ENCODE measurements around the gene IL18BP. TPM values are rescaled to one million over a fixed set of nuclear protein-coding genes. Genes with fewer than 3 reads are reported as not detected.

The IL18BP gene
- total and polyA plus RNA-seq, 2 donors, result 2.0 to 10.8 TPM

DNA sequence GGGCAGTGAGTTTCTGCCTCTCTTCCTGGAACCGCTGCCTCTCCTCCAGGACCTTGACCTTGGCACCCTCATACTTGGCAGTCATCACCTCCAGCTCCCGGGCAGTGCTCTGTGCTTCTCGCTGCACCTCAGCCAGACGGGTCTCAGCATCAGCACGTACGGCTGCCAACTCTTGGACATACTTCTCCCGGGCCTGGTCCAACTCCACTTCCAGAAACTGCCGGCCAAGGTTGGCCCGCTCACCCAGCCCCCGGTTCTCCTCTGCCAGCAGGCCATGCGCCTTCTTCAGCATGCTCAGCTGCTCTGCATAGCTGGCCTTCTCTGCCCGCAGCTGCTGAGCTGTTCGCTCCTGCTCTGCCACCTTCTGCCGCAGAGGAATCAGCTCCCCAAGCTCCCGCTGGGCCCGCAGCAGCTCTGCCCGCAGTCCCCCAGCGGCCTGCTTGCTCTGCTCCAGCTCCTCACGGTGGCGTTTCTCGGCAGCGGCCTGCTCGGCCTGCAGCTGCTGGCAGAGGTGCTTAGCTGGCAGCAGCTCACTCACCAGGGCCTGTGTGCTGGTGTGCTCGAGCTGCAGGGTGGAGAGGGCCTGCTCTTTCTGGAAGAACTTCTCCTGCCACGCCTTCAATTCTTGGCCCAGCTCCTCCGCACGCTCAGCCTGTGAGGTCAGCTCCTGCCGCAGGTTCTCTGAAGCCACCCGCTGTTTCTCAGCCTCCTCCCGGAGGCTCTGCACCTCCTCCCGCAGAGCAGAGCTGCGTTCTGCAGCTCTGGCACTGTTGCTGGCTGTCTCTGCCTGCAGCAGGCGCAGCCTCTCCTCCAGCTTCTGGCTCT, 14.4 kb downstream of the IL18BP start:
- no peaks in the 10 kb centered on the region for H3K27me3 ChIP-seq (ENCODE audit: control insufficient read depth in 2 of 2, insufficient read depth in 1 of 2, low read length in 1 of 2)
- DNase-seq (ENCODE audit: low read depth in 6 of 9, low spot score in 9 of 9), result no peak
- no peak overlapping the region for H3K27ac ChIP-seq (ENCODE audit: low read depth in 1 of 2, low read length in 1 of 2)
- H3K4me3 ChIP-seq (ENCODE audit: low read length in 2 of 2), result no peak overlapping the region
- H3K4me1 ChIP-seq (ENCODE audit: control insufficient read depth in 2 of 2, insufficient read depth in 2 of 2, low read length in 2 of 2), result no peaks in the 10 kb centered on the region
- peaks cover 97 to 100% of the 10 kb centered on the region in 2 donors for H3K36me3 ChIP-seq (ENCODE audit: control insufficient read depth in 2 of 2, insufficient read depth in 2 of 2, low read length in 1 of 2)
- no peaks in the 10 kb centered on the region for H3K9me3 ChIP-seq (ENCODE audit: control insufficient read depth in 2 of 2, insufficient read depth in 1 of 2, low read length in 1 of 2)
- WGBS, result 94% methylated on average over 33 of the region's 33 CpGs

DNA sequence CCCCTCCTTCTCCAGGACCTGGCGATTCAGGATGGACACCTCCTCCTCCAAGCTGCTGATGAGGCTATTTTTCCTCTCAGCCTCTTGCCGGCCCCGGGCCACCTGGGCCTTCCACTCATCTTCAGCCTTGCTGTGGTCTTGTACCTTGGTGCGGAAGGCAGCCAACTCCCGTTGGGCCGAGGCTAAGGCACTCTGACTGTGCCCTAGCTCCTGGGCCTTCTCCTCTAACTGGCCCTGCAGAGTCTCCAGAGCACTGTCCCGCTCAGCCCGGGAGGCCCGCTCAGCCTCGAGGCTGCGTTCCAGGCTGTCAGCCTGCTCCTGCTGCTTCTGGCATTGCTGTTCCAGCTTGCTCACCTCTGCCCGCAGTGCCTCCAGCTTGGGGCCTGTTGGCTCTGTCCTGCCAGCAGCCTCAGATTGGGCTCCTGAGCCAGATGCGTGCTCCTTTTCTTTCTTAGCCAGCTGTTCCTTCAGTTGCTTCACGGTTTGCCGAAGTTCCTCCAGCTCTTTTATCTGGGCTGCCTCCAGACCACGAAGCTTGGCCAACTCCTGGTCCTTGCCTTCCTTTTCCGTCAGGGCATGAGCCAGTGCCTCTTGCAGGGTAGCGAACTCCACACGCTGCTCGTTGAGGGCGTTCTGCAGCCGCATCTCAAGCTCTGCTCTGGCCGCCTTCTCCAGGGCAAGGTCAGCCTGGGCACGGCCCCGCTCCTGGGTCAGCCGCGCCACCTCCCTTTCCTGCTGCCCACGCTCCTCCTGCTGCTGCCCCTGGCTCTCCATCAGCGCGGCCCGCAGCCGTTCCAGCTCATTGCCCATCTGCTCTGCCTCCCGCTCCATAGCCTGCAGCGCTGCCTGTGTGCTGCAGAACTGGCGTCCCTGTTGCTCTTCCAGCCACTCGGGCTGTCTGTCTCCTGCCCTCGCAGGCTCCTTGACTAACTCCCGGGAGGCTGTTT, 15.3 kb downstream of the IL18BP start:
- Histone ChIP-seq H3K27me3 (ENCODE audit: control insufficient read depth in 2 of 2, insufficient read depth in 1 of 2, low read length in 1 of 2) (no peaks in the 10 kb centered on the region), H3K27ac (ENCODE audit: low read depth in 1 of 2, low read length in 1 of 2) (no peak overlapping the region), H3K4me3 (ENCODE audit: low read length in 2 of 2) (no peak overlapping the region), H3K9me3 (ENCODE audit: control insufficient read depth in 2 of 2, insufficient read depth in 1 of 2, low read length in 1 of 2) (no peaks in the 10 kb centered on the region), H3K36me3 (ENCODE audit: control insufficient read depth in 2 of 2, insufficient read depth in 2 of 2, low read length in 1 of 2) (peaks cover 98 to 100% of the 10 kb centered on the region in 2 donors), H3K4me1 (ENCODE audit: control insufficient read depth in 2 of 2, insufficient read depth in 2 of 2, low read length in 2 of 2) (no peaks in the 10 kb centered on the region)
- 97% methylated on average over 38 of the region's 38 CpGs for WGBS
- no peak for DNase-seq (ENCODE audit: low read depth in 6 of 9, low spot score in 9 of 9)

DNA sequence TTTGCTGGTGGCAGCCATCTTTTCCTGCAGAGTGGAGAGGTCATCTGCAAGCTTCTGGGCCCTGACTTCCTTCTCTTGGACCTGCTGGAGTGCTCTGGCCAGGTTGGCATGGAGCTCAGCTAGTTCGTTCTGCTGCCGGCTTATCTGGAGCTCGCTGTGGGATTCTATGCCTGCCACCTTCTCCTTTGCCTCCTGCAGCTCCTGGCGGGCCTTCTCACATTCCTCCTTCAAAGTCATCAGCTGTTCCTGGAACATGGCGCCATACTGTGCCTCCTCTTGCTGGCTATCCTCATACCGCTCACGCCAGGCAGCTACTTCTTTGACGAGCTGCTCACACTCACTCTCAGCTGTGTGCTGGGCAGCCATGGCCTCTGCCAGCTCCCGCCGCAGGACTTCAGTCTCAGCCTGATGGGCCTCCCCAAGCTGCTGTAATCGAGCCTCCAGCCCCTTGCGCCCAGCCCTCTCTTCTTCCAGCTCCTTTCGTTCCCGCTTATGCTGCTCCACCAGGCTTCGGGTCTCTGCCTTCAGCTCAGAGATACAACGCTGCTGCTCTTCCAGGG, 16.1 kb downstream of the IL18BP start:
- WGBS, result 98% methylated on average over 16 of the region's 16 CpGs
- H3K4me3 ChIP-seq (ENCODE audit: low read length in 2 of 2), result no peak overlapping the region
- no peaks in the 10 kb centered on the region for H3K27me3 ChIP-seq (ENCODE audit: control insufficient read depth in 2 of 2, insufficient read depth in 1 of 2, low read length in 1 of 2)
- no peaks in the 10 kb centered on the region for H3K4me1 ChIP-seq (ENCODE audit: control insufficient read depth in 2 of 2, insufficient read depth in 2 of 2, low read length in 2 of 2)
- no peaks in the 10 kb centered on the region for H3K9me3 ChIP-seq (ENCODE audit: control insufficient read depth in 2 of 2, insufficient read depth in 1 of 2, low read length in 1 of 2)
- H3K36me3 ChIP-seq (ENCODE audit: control insufficient read depth in 2 of 2, insufficient read depth in 2 of 2, low read length in 1 of 2), result peaks cover 100% of the 10 kb centered on the region in 2 donors
- no peak overlapping the region for H3K27ac ChIP-seq (ENCODE audit: low read depth in 1 of 2, low read length in 1 of 2)
- DNase-seq (ENCODE audit: low read depth in 6 of 9, low spot score in 9 of 9), result no peak

DNA sequence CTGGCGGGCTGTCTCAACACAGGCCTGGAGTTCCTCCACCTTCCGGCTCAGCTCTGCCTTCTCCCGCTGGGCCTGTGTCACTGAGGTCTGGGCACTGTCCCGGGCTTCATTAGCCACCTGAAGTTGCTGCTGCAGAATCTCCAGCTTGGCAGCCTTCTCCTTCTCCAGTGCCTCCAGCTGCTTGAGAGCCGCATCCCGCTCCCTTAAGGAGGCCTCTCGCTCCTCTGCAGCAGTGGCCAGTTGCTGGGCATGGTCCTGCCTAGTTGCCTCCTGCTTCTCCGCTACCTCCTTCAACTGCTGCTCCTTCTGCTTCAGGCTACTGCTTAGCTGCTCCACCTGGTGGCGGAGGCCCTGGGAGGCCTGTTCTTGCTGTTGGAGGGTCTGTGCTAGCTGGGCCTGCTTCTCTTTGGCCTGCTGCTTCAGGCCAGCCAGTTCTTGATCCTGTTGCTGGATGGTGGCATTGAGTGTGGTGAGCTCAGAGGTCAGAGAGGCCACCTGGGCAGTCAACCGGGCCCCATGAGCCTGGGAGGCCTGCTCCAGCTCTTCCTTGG, 16.9 kb downstream of the IL18BP start:
- no peak for DNase-seq (ENCODE audit: low read depth in 6 of 9, low spot score in 9 of 9)
- over 99% methylated on average over 10 of the region's 10 CpGs for WGBS
- H3K36me3 ChIP-seq (ENCODE audit: control insufficient read depth in 2 of 2, insufficient read depth in 2 of 2, low read length in 1 of 2), result peaks cover 99 to 100% of the 10 kb centered on the region in 2 donors
- no peak overlapping the region for H3K4me3 ChIP-seq (ENCODE audit: low read length in 2 of 2)
- no peaks in the 10 kb centered on the region for H3K27me3 ChIP-seq (ENCODE audit: control insufficient read depth in 2 of 2, insufficient read depth in 1 of 2, low read length in 1 of 2)
- H3K4me1 ChIP-seq (ENCODE audit: control insufficient read depth in 2 of 2, insufficient read depth in 2 of 2, low read length in 2 of 2), result no peaks in the 10 kb centered on the region
- no peak overlapping the region for H3K27ac ChIP-seq (ENCODE audit: low read depth in 1 of 2, low read length in 1 of 2)
- H3K9me3 ChIP-seq (ENCODE audit: control insufficient read depth in 2 of 2, insufficient read depth in 1 of 2, low read length in 1 of 2), result no peaks in the 10 kb centered on the region

DNA sequence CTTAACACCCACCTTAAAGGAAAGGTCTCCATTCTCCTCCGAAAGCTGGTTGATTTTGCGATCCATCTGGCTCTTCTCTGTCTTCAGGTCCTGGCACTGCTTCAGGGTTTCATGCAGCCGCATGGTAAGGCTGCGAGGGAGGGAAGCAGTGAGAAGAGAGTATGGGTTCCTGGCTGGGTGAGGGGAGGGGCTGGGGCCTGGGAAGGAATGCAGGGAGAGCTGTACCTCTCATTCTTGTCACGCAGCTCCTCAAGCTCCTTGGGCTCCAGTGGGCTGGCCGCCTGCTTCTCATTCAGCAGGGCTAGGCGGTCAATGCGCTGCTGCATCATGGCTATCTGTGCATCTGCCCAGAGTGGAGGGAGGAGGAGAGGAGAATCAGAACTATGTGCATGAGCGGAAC, 19.5 kb downstream of the IL18BP start:
- DNase-seq (ENCODE audit: low read depth in 6 of 9, low spot score in 9 of 9), result no peak

DNA sequence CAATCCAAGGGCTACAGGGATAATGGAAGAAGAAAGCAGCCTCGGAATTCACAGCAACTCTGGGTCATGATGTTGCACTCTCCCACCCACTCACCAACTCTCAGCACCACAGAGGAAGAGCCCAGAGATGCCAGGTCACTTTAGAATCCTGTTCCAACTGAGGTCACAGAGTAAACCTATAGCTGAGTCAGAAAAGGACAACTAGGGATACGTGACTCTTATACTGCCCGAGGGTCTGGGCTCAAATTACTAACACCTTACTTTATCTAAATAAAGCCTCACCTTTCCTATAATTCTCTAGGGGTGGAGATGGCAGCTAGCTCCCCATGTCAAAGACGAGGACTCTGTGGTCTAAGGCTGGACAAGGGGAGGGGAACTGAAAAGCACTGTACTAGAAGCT, 24.6 kb downstream of the IL18BP start:
- 97% methylated on average over 4 of the region's 4 CpGs for WGBS
- no peak overlapping the region for H3K4me3 ChIP-seq (ENCODE audit: low read length in 2 of 2)
- peaks cover 0 to 3% of the 10 kb centered on the region in 2 donors for H3K4me1 ChIP-seq (ENCODE audit: control insufficient read depth in 2 of 2, insufficient read depth in 2 of 2, low read length in 2 of 2)
- no peaks in the 10 kb centered on the region for H3K27me3 ChIP-seq (ENCODE audit: control insufficient read depth in 2 of 2, insufficient read depth in 1 of 2, low read length in 1 of 2)
- peaks cover 79 to 97% of the 10 kb centered on the region in 2 donors for H3K36me3 ChIP-seq (ENCODE audit: control insufficient read depth in 2 of 2, insufficient read depth in 2 of 2, low read length in 1 of 2)
- DNase-seq (ENCODE audit: low read depth in 6 of 9, low spot score in 9 of 9), result no peak
- H3K27ac ChIP-seq (ENCODE audit: low read depth in 1 of 2, low read length in 1 of 2), result no peak overlapping the region
- H3K9me3 ChIP-seq (ENCODE audit: control insufficient read depth in 2 of 2, insufficient read depth in 1 of 2, low read length in 1 of 2), result no peaks in the 10 kb centered on the region

More for the DNA sequence above, 19.5 kb downstream of the IL18BP start:
- H3K36me3 ChIP-seq (ENCODE audit: control insufficient read depth in 2 of 2, insufficient read depth in 2 of 2, low read length in 1 of 2), result peaks cover 96 to 98% of the 10 kb centered on the region in 2 donors
- H3K9me3 ChIP-seq (ENCODE audit: control insufficient read depth in 2 of 2, insufficient read depth in 1 of 2, low read length in 1 of 2), result no peaks in the 10 kb centered on the region
- no peak overlapping the region for H3K27ac ChIP-seq (ENCODE audit: low read depth in 1 of 2, low read length in 1 of 2)
- H3K4me3 ChIP-seq (ENCODE audit: low read length in 2 of 2), result no peak overlapping the region
- H3K27me3 ChIP-seq (ENCODE audit: control insufficient read depth in 2 of 2, insufficient read depth in 1 of 2, low read length in 1 of 2), result no peaks in the 10 kb centered on the region
- no peaks in the 10 kb centered on the region for H3K4me1 ChIP-seq (ENCODE audit: control insufficient read depth in 2 of 2, insufficient read depth in 2 of 2, low read length in 2 of 2)
- 97% methylated on average over 9 of the region's 9 CpGs for WGBS

DNA sequence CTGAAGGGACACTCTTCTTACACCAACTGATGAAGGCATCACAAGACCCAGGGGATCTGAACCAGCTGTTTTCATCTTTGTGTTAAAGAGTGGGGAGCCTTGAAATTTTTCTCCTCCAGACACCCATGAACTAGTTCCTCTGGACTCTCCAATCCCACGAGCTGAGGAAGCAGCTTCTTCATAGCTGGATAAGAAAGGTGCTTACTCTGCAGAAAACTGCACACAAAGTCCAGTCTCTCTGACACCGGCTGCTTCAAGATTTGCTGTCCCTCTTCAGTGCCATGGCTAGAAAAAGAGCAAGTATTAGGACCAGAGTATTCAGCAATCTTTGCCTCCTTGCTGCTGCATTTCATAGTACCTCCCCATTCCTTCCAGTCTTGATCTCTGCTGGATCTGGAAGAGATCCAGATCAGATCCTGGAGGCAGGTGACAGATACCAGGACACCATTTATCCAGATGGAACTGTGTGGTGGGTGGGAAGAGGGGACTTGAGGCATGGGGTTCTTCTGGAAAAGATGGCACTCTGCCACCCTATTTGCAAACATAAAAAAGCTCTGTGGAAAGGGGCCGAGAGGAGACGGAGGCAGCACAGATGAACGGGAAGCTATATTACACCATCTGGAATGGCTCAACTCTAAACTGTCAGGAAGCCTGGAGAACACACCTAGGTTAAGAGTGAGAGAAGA, 25.5 kb downstream of the IL18BP start:
- no peaks in the 10 kb centered on the region for H3K27me3 ChIP-seq (ENCODE audit: control insufficient read depth in 2 of 2, insufficient read depth in 1 of 2, low read length in 1 of 2)
- H3K27ac ChIP-seq (ENCODE audit: low read depth in 1 of 2, low read length in 1 of 2), result no peak overlapping the region
- peaks cover 79 to 96% of the 10 kb centered on the region in 2 donors for H3K36me3 ChIP-seq (ENCODE audit: control insufficient read depth in 2 of 2, insufficient read depth in 2 of 2, low read length in 1 of 2)
- no peak overlapping the region for H3K4me3 ChIP-seq (ENCODE audit: low read length in 2 of 2)
- WGBS, result 77% methylated on average over 5 of the region's 5 CpGs
- peaks cover 0 to 3% of the 10 kb centered on the region in 2 donors for H3K4me1 ChIP-seq (ENCODE audit: control insufficient read depth in 2 of 2, insufficient read depth in 2 of 2, low read length in 2 of 2)
- no peak for DNase-seq (ENCODE audit: low read depth in 6 of 9, low spot score in 9 of 9)
- H3K9me3 ChIP-seq (ENCODE audit: control insufficient read depth in 2 of 2, insufficient read depth in 1 of 2, low read length in 1 of 2), result no peaks in the 10 kb centered on the region

DNA sequence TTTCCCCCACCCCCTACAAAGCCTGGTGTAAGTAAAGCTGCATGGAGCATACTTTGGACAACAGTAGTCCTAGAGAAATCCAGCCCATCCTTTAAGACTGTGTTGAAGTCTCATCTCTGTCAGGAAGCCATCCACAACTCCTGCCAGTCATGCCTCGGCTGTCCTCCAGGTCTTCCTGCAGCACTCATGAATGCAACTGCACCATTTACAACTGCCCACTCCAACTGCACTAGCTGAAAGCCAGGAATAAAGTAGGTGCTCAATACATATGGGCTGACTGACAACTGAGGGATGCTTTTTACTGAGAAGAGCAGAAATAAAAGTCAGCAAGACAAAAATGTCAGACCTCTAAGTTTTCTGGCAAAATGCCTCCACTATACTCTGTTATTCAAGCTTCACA, 27.4 kb downstream of the IL18BP start:
- WGBS, result 95% methylated on average over 1 of the region's 1 CpG
- DNase-seq (ENCODE audit: low read depth in 6 of 9, low spot score in 9 of 9), result no peak
- Histone ChIP-seq H3K36me3 (ENCODE audit: control insufficient read depth in 2 of 2, insufficient read depth in 2 of 2, low read length in 1 of 2) (peaks cover 72 to 96% of the 10 kb centered on the region in 2 donors), H3K4me1 (ENCODE audit: control insufficient read depth in 2 of 2, insufficient read depth in 2 of 2, low read length in 2 of 2) (peaks cover 0 to 3% of the 10 kb centered on the region in 2 donors), H3K27ac (ENCODE audit: low read depth in 1 of 2, low read length in 1 of 2) (no peak overlapping the region), H3K27me3 (ENCODE audit: control insufficient read depth in 2 of 2, insufficient read depth in 1 of 2, low read length in 1 of 2) (no peaks in the 10 kb centered on the region), H3K4me3 (ENCODE audit: low read length in 2 of 2) (no peak overlapping the region), H3K9me3 (ENCODE audit: control insufficient read depth in 2 of 2, insufficient read depth in 1 of 2, low read length in 1 of 2) (no peaks in the 10 kb centered on the region)
